RWPE1 (cell line): ENCODE data around the gene AZIN2.
"Not testable (repeated sequence)": the region's sequence is repeated elsewhere in the genome, so short reads cannot be mapped to it uniquely, and the experiment has no call there.

Source experiments
- CTCF ChIA-PET: fragments of 350-600 bp; sonication (Branson Sonifier 250); formaldehyde crosslinking; extraction: SDS; loops from one replicate; lab custom pipeline; 2021; lab: Yijun Ruan, JAX
- POLR2A ChIA-PET: fragments of 400-600 bp; formaldehyde crosslinking; extraction: SDS; loops from one replicate; lab custom pipeline; 2020; ENCODE audit warnings: antibody characterized with exemption; ENCODE audit not compliant: low non-redundant PET; lab: Yijun Ruan, JAX
- DNase-seq: peaks from one replicate; pipeline ENCODE4 v3.0.0; 2012; ENCODE audit warnings: low spot score
- H3K27ac ChIP-seq: fragments of 450-650 bp; 2 replicates; pipeline ENCODE4 v1.5.1; 2017
- TF ChIP-seq, protein P1 (sequence below): fragments of 450-650 bp; conservative IDR thresholded peaks from 2 replicates; pipeline ENCODE4 v1.5.1; 2017; ENCODE audit warnings: low read depth, mild to moderate bottlenecking

The AZIN2 gene

DNA sequence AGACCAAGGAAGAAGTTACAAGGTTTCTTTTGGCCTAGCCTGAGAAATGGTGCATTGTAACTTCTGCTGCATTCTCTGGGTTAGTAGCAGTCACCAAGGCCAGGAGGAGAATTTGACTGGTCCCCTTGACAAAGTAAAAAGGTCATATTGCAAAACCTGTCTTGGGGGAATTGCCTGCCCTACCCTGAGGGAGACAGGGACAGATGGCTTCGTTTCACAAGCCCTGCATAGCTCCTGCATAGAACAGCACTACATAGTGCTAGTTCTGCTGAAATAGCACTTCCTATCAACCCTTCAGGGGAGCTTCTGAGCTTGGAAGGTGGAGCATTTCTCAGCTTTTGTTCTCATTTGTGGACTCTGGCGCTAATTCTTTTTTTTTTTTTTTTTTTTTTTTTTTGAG, 23.9 kb upstream of the AZIN2 start:
- no peak for DNase-seq
- no peak overlapping the region for H3K27ac ChIP-seq
- CTCF ChIA-PET: no interaction called here
- POLR2A ChIA-PET: interaction anchor here (0.7 kb wide), 1 partner anchor 393 kb away, joined by 3 read pairs; no protein-coding TSS in a partner anchor
- TF ChIP-seq, protein P1, sequence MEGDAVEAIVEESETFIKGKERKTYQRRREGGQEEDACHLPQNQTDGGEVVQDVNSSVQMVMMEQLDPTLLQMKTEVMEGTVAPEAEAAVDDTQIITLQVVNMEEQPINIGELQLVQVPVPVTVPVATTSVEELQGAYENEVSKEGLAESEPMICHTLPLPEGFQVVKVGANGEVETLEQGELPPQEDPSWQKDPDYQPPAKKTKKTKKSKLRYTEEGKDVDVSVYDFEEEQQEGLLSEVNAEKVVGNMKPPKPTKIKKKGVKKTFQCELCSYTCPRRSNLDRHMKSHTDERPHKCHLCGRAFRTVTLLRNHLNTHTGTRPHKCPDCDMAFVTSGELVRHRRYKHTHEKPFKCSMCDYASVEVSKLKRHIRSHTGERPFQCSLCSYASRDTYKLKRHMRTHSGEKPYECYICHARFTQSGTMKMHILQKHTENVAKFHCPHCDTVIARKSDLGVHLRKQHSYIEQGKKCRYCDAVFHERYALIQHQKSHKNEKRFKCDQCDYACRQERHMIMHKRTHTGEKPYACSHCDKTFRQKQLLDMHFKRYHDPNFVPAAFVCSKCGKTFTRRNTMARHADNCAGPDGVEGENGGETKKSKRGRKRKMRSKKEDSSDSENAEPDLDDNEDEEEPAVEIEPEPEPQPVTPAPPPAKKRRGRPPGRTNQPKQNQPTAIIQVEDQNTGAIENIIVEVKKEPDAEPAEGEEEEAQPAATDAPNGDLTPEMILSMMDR: no peak

DNA sequence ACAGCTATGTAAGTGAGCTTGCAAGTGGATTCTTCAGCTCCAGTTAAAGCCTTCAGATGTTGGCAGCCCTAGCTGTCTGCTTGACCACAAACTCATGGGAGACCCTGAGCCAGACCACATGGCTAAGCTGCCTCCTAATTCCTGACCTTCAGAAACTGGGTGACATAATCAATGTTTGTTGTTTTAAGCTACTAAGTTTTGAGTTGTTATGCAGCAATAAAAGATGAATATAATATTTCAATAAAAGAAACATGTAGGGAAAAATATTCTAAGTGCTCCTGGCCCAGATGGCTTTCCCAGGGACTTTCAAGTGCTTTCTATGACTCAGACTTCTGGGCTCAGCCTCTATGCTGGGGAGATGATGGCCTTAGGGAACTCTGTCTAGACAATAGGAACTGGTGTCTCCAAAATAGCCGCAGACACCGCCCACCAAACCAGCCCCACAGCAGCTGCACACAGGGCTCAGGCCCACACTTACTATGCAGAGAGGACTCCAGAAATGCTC, 20.3 kb upstream of the AZIN2 start:
- DNase-seq: peak; percentile 62
- TF ChIP-seq, protein P1: no peak
- ChIA-PET CTCF (interaction anchor here (0.6 kb wide), 1 partner anchor 101 kb away, joined by 5 read pairs; no protein-coding TSS in a partner anchor), POLR2A (no interaction called here)
- peak overlapping the region; percentile 68 for H3K27ac ChIP-seq

DNA sequence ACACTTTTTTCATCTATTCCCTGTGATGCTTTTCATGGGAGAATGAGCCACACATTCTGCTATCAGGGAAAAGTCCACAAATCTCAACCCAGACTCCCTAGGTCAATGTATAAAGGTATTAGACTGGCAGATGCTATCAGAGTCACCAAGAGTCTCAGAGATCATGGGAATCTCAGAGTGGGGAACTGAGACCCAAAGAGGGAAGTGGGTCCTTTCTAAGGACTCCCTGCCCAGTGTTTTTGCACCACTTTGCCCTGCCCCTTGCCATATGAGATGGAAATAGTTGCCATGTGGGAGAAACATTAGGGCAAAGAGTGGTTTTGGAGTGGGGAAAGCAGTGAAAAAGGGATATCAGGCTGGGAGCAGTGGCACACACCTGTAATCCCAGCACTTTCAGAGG, 19.1 kb upstream of the AZIN2 start:
- CTCF ChIA-PET: no interaction called here

DNA sequence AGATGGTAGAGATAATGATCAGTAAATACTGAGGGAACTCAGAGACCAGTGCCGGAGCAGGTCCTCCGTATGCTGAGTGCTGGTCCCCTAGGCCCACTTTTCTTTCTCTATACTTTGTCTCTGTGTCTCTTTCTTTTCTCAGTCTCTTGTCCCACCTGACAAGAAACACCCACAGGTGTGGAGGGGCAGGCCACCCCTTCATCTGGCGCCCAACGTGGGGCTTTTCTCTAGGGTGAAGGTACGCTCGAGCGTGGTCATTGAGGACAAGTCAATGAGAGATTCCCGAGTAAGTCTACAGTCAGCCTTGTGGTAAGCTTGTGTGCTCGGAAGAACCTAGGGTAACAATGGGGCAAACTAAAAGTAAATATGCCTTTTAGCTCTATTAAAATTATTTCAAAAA, 16.7 kb upstream of the AZIN2 start:
- DNase-seq, POLR2A ChIA-PET, H3K27ac ChIP-seq, CTCF ChIA-PET: not testable (repeated sequence)

More for the DNA sequence above, 19.1 kb upstream of the AZIN2 start:
- TF ChIP-seq, protein P1: no peak
- POLR2A ChIA-PET: no interaction called here
- no peak overlapping the region for H3K27ac ChIP-seq
- no peak for DNase-seq

DNA sequence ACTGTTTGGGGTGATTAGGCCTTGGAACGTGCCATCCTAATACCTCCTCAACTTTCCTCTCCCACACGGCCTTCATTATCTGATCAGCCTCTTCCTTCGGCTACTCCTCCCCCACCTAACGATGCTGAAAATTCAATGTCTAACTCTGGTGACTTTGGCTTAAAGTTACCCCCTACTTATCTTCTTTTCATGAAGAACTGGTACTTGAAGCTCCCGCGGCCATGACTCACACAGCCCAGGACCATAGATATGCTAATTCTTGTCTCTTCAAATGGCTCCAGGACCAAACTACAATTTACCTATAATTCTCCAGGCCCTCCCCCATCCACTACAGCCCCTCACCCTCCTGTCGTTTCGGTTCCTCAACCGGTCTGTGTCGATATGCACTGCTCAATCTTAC, 15.7 kb upstream of the AZIN2 start:
- TF ChIP-seq, protein P1: no peak
- no peak overlapping the region for H3K27ac ChIP-seq
- POLR2A ChIA-PET: no interaction called here
- CTCF ChIA-PET: interaction anchor here (0.7 kb wide), 1 partner anchor 79 kb away, joined by 3 read pairs; no protein-coding TSS in a partner anchor
- no peak for DNase-seq

DNA sequence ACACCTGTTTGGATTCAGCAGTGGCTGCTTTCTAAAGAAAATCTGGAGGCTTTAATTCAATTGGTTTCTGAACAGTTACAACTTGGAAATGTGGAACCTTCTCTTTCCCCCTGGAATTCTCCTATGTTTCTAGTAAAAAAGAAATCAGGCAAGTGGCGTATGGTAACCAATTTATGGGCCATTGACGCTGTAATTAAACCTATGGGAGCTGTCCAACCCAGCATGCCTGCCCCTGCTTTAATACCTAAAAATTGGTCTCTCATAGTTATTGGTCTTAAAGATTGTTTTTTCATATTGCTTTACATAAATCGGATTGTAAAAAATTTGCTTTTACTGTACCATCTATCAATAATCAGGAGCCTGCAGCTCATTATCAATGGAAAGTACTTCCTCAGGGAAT, 14.5 kb upstream of the AZIN2 start:
- DNase-seq, H3K27ac ChIP-seq, POLR2A ChIA-PET: not testable (repeated sequence)
- CTCF ChIA-PET: interaction anchor here (0.6 kb wide), 1 partner anchor 390 kb away, joined by 3 read pairs; no protein-coding TSS in a partner anchor

DNA sequence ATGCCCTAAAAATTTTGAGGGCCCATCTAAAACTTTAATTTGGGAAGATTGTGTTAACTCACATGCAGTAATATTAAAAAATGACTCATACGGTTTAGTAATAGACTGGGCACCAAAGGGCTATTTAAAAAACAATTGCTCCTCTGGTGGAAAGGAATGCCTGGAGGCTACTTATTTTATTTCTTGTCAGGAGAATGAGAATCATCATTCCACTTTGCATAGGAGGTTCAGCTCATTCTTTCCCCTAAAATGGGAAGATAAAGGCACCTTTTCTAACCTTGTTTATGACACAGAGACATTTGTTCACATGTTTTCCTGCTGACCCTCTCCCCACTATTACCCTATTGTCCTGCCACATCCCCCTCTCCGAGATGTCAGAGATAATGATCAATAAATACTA, 12.8 kb upstream of the AZIN2 start:
- H3K27ac ChIP-seq, DNase-seq, POLR2A ChIA-PET: not testable (repeated sequence)
- CTCF ChIA-PET: interaction anchor here (0.7 kb wide), 1 partner anchor 27 kb away, joined by 3 read pairs; no protein-coding TSS in a partner anchor

DNA sequence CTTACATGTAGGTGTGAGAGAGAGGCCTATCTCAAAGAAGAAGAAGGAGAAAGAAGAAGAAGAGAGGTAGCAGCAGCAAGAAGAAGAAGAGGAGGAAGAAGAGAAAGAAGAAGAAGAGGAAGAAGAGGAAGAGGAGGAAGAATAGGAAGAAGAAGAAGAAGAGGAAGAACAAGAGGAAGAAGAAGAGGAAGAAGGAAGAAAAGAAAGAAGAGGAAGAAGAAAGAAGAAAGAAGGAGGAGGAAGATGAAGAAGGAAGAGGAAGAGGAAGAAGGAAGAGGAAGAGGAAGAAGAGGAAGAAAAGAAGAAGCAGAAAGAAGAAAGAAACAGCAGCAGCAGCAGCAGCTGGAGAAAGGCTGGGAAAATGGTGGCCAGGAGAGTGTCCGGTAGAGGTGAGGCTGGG, 10.3 kb upstream of the AZIN2 start:
- no peak for DNase-seq
- no peak overlapping the region for H3K27ac ChIP-seq
- POLR2A ChIA-PET: no interaction called here
- CTCF ChIA-PET: no interaction called here
- TF ChIP-seq, protein P1: no peak
